Thymus (tissue), 14 donors: ENCODE results near the gene GJA5. TPM values are rescaled to one million over a fixed set of nuclear protein-coding genes. Genes with fewer than 3 reads are reported as not detected.

Experiments used
- DNase-seq, 9 donors: peaks; one replicate each; pipeline ENCODE4 v3.0.0-alpha.2; 2013; ENCODE audit warnings: low spot score in 9 of 9, low read depth in 6 of 9, missing footprints in 1 of 9
- H3K27ac ChIP-seq, 2 donors: one replicate each; pipeline ENCODE4 v1.5.1; 2013; ENCODE audit warnings: control low read depth in 1 of 2, low read depth in 1 of 2, low read length in 1 of 2, mild to moderate bottlenecking in 1 of 2, moderate library complexity in 1 of 2
- H3K27me3 ChIP-seq, 2 donors: one replicate each; pipeline ENCODE4 v1.5.1; 2013; ENCODE audit warnings: low read length in 1 of 2; ENCODE audit not compliant: control insufficient read depth in 2 of 2, insufficient read depth in 1 of 2
- H3K36me3 ChIP-seq, 2 donors: one replicate each; pipeline ENCODE4 v1.5.1; 2013; ENCODE audit warnings: low read length in 1 of 2, mild to moderate bottlenecking in 1 of 2, moderate library complexity in 1 of 2; ENCODE audit not compliant: control insufficient read depth in 2 of 2, insufficient read depth in 2 of 2
- H3K4me1 ChIP-seq, 2 donors: one replicate each; pipeline ENCODE4 v1.5.1; 2013; ENCODE audit warnings: low read length in 2 of 2; ENCODE audit not compliant: control insufficient read depth in 2 of 2, insufficient read depth in 2 of 2
- H3K4me3 ChIP-seq, 2 donors: one replicate each; pipeline ENCODE4 v1.5.1; 2013; ENCODE audit warnings: low read length in 2 of 2, control low read depth in 1 of 2, mild to moderate bottlenecking in 1 of 2
- H3K9me3 ChIP-seq, 2 donors: one replicate each; pipeline ENCODE4 v1.5.1; 2013; ENCODE audit warnings: low read length in 1 of 2, mild to moderate bottlenecking in 1 of 2; ENCODE audit not compliant: control insufficient read depth in 2 of 2, insufficient read depth in 1 of 2
- WGBS: extraction: QIAGEN DNeasy Blood & Tissue Kit; methylation state at CpG from one replicate; pipeline ENCODE4 v1.1.7; 2013; 5-methylcytosine and 5-hydroxymethylcytosine counted together
- long read RNA-seq, 10 donors: transcript quantifications; one replicate each; lab custom pipeline, GENCODE V29; 2026
- polyA plus RNA-seq: library from polyadenylated mRNA; stranded (reverse); fragments of 200-250 nt; gene quantifications from one replicate; pipeline ENCODE4 v1.2.3, GENCODE V29; 2013
- total RNA-seq: library from RNA; stranded (reverse); fragments of 120-200 nt; gene quantifications from one replicate; pipeline ENCODE4 v1.2.4, GENCODE V29; 2013
- donor health status: healthy.

The GJA5 gene
- 1.9 TPM for total RNA-seq
- 4.0 TPM for polyA plus RNA-seq
- long read RNA-seq, donor 1, result 0 reads
- long read RNA-seq, donor 2, partial matches to known transcripts, result 0 of 2 reads
- long read RNA-seq, donor 2, other reads (novel, unspliced or antisense), result 0 of 2 reads
- long read RNA-seq, donor 3, partial matches to known transcripts, result 0 of 1 reads
- long read RNA-seq, donor 3, other reads (novel, unspliced or antisense), result 0 of 1 reads
- long read RNA-seq, donor 4, result 0 reads
- long read RNA-seq, donor 5, partial matches to known transcripts, result 0 of 3 reads
- long read RNA-seq, donor 5, other reads (novel, unspliced or antisense), result 0 of 3 reads
- long read RNA-seq, donor 6, partial matches to known transcripts, result 0 of 3 reads
- long read RNA-seq, donor 6, other reads (novel, unspliced or antisense), result 0 of 3 reads
- long read RNA-seq, donor 7, result 0 reads
- long read RNA-seq, donor 8, result 0 reads
- long read RNA-seq, donor 9, result 0 reads
- long read RNA-seq, donor 10, partial matches to known transcripts, result 0 of 1 reads
- long read RNA-seq, donor 10, other reads (novel, unspliced or antisense), result 0 of 1 reads

DNA sequence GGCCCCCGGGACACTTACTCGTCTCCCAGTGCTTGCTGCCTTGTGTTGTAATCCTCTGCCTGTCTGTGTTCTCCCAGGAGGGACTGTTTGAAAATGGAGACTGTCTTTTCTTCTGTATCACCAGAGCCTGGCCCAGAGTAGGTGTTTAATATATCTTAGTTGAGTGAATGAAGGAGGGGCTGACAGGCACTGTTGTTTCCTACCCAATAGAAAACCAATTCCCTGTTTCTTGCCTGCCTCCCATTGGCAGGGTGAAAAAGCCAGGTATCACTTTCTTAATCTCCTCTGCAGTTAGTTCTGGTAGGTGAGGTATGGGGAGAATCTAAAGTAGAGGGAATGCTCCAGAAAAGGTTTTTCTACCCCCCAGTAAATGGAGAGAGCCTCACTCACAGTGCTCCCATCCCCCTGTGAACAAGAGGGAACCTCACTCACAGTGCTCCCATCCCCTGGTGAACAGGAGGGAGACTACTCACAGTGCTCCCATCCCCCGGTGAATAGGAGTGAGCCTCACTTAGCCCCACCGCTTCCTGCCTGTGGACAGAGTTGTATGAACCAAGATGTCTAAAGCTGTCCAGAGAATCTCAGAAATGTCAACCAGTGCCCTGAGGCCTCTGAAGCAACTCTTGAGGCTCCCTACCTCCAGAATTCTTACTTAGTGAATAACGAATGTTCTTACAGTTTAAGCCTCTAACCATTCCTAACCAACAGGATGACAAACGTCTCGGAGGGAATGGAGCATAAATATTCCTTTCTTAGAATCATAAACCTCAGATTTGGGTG is at the start of gene GJA5:
GJA5 (minus strand) TSS at position 122 of the 780 bp plus-strand sequence. CDS start 1,364 bp downstream, outside the sequence.
- DNase-seq, result no peak
- H3K4me3 ChIP-seq, result no peak within 1 kb of the TSS
- H3K4me1 ChIP-seq, result peaks cover 6 to 7% of the 10 kb centered on the region in 2 donors
- no peaks in the 10 kb centered on the region for H3K36me3 ChIP-seq
- H3K27ac ChIP-seq, result no peak within 1 kb of the TSS
- WGBS, result 96% methylated on average over 7 of the region's 7 CpGs
- H3K9me3 ChIP-seq, result no peaks in the 10 kb centered on the region
- no peaks in the 10 kb centered on the region for H3K27me3 ChIP-seq

DNA sequence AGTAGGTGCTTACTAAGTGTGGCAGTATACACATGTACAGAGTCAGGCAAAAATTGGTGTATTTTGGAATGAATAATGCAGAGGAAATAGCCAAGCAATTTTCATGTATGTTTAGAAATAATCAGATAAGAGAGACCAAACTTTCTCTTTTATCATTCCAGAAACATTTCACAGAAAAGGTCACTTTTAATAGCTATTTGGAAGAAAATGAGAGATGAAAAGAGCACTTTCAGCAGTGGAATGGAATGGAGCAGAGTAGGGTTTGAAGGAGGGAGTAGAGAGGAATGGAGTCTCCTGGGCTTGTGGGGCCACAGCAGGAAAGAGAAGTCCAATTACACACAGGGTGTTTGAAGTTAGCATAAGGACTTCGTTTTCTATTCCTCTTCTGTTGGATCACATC is 48.8 kb upstream of the GJA5 start:
- no peaks in the 10 kb centered on the region for H3K4me1 ChIP-seq
- no peak overlapping the region for H3K4me3 ChIP-seq
- 81% methylated on average over 1 of the region's 1 CpG for WGBS
- no peaks in the 10 kb centered on the region for H3K36me3 ChIP-seq
- H3K27me3 ChIP-seq, result no peaks in the 10 kb centered on the region
- no peak overlapping the region for H3K27ac ChIP-seq
- H3K9me3 ChIP-seq, result no peaks in the 10 kb centered on the region
- no peak for DNase-seq

- WGBS, result 72% methylated on average over 4 of the region's 4 CpGs
- Histone ChIP-seq H3K4me1 (no peaks in the 10 kb centered on the region), H3K27ac (no peak overlapping the region), H3K36me3 (no peaks in the 10 kb centered on the region), H3K9me3 (no peaks in the 10 kb centered on the region), H3K4me3 (no peak overlapping the region), H3K27me3 (no peaks in the 10 kb centered on the region)
- no peak for DNase-seq
Measured at GRCh38 chr1:147808025-147808424, 47.6 kb upstream of the GJA5 start.

- 95% methylated on average over 4 of the region's 4 CpGs for WGBS
- no peaks in the 10 kb centered on the region for H3K4me1 ChIP-seq
- no peak overlapping the region for H3K4me3 ChIP-seq
- H3K27ac ChIP-seq, result no peak overlapping the region
- H3K36me3 ChIP-seq, result no peaks in the 10 kb centered on the region
- DNase-seq, result no peak
- no peaks in the 10 kb centered on the region for H3K9me3 ChIP-seq
- H3K27me3 ChIP-seq, result no peaks in the 10 kb centered on the region
Measured at GRCh38 chr1:147807405-147807804, 47.0 kb upstream of the GJA5 start.

GRCh38 chr1:147804942-147805723 is 44.7 kb upstream of the GJA5 start:
- Histone ChIP-seq H3K27ac (no peak overlapping the region), H3K4me1 (no peaks in the 10 kb centered on the region), H3K9me3 (no peaks in the 10 kb centered on the region), H3K27me3 (no peaks in the 10 kb centered on the region), H3K36me3 (no peaks in the 10 kb centered on the region), H3K4me3 (no peak overlapping the region)
- no peak for DNase-seq
- 95% methylated on average over 6 of the region's 6 CpGs for WGBS

- Histone ChIP-seq H3K4me3 (no peak overlapping the region), H3K27me3 (no peaks in the 10 kb centered on the region), H3K9me3 (no peaks in the 10 kb centered on the region), H3K4me1 (no peaks in the 10 kb centered on the region), H3K27ac (no peak overlapping the region), H3K36me3 (no peaks in the 10 kb centered on the region)
- WGBS, result 94% methylated on average over 2 of the region's 2 CpGs
- no peak for DNase-seq
Measured at GRCh38 chr1:147800804-147801203, 40.4 kb upstream of the GJA5 start.

DNA sequence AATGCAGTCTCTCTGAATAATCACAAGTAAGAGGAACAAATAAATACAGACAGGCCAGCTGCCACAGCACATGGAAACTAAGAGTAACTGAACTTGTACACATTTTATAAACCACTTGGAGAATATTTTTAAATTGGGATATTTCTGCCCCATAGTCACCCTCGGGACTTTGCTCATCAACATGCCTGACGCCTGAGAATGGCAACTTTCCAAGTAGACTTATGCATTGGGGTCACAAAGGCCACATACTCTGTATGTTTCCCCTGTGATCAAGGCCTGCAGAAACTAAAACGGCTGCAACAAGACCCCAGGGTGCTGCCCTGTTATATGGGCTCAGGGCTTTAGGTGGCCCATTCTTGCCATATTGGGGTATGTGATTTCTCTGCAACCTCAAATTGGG is 38.3 kb upstream of the GJA5 start:
- no peak overlapping the region for H3K4me3 ChIP-seq
- WGBS, result 92% methylated on average over 3 of the region's 3 CpGs
- H3K36me3 ChIP-seq, result no peaks in the 10 kb centered on the region
- H3K27me3 ChIP-seq, result peaks cover 0 to 4% of the 10 kb centered on the region in 2 donors
- no peak overlapping the region for H3K27ac ChIP-seq
- DNase-seq, result no peak
- H3K9me3 ChIP-seq, result no peaks in the 10 kb centered on the region
- H3K4me1 ChIP-seq, result no peaks in the 10 kb centered on the region

GRCh38 chr1:147794570-147794969 is 34.2 kb upstream of the GJA5 start:
- 56% methylated on average over 10 of the region's 10 CpGs for WGBS
- Histone ChIP-seq H3K36me3 (no peaks in the 10 kb centered on the region), H3K27me3 (peaks cover 0 to 4% of the 10 kb centered on the region in 2 donors), H3K27ac (no peak overlapping the region), H3K4me3 (no peak overlapping the region), H3K4me1 (no peaks in the 10 kb centered on the region), H3K9me3 (no peaks in the 10 kb centered on the region)
- no peak for DNase-seq
